GM21381 (cell line): ENCODE results near the gene TSPAN4.

Experiments used
- ATAC-seq: cut with Tn5 transposase; IDR thresholded peaks from one replicate; pipeline ENCODE4 v1.9.1; 2021; ENCODE audit warnings: mild to moderate bottlenecking, moderate library complexity; ENCODE audit not compliant: unreplicated experiment

TSPAN4 gene

GRCh38 chr11:863023-863909 is 20.6 kb downstream of the TSPAN4 start:
- ATAC-seq = no peak

DNA sequence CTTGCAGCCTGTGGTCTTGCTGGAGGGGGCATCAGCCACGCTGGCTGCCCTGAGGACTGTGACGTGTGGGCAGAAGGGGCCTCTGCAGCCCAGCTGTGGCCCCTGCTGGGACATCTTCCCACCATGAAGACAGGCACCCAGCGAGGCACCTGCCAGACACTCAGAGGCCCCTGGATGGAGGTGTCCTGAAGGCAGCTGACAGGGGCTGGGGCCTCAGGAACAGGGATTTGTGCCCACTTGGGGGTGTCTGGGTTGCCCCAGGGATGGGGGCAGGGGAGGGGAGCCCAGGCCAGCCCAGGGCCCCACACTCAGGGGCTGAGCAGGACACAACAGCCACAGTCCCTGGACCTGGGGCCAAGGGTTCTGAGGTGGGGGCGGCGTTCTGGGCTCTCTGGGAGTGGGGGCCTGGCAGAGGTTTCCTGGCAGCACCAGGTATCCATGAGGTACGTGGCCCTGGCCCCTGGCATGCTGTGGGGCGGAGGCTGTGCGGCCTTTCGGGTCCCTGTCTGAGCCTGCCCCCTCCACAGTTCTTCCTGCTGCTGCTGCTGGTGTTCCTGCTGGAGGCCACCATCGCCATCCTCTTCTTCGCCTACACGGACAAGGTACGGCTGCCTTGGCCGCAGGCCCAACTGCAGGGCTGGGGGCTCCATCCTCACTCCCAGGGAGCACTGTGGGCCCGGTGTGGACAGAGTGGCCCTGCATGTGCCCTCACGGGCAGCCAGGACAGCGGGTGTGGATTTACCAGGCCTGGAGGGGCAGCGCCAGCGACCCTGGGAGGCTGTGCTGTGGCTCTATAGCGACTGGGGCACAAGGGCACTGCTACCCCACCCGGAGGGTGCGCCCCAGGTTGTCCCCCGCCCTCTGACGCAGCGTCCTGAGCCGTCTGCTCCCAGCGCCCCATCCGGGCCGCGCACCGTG is 21.5 kb downstream of the TSPAN4 start:
- ATAC-seq = no peak

DNA sequence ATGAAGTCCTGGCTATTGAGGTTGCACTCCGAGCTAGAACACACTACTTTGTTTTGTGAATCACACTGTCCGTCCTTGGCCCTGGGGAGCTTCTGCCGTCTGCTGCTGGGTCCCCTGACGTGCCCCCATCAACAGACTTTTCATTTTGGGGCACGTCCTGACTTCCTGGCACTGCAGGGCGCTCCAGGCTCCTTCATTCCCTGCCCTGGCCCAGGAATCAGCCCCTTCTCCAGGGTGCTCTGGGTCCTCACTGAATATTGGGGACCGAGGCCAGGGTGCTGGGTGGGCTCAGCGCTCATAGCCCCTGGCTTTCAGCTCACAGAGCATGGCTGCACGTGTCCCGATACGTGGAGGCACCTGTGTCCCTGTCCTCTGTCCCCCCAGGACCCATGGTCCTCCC is 22.2 kb downstream of the TSPAN4 start:
- no peak for ATAC-seq

GRCh38 chr11:865462-866430 is 23.1 kb downstream of the TSPAN4 start:
- no peak for ATAC-seq

- ATAC-seq = no peak
Observed at GRCh38 chr11:866481-866880, 23.8 kb downstream of the TSPAN4 start.

DNA sequence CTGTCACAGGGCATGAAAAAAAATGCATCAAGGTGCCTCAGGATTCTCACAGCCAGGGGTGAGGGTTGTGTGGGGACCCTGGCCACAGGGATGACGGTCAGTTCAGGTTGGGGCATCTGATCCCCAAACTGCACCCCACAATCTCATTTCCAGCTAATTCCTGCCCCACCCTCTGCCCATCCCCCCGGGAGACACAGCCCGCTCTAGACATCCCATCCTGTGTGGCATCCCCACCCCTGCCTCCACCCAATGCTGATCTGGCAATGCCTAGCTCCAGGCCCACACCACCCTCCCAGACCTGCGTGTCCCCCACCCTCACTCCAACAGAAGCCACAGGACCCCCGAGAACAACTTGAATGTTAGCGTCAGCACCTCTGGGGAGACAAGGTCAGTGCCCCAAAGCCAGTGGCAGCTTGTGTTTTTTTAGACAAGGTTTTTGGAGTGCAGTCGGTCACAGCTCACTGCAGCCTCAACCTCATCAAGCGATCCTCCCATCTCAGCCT is 25.3 kb downstream of the TSPAN4 start:
- ATAC-seq = no peak

- ATAC-seq = no peak
Observed at GRCh38 chr11:868394-868793, 25.7 kb downstream of the TSPAN4 start.

DNA sequence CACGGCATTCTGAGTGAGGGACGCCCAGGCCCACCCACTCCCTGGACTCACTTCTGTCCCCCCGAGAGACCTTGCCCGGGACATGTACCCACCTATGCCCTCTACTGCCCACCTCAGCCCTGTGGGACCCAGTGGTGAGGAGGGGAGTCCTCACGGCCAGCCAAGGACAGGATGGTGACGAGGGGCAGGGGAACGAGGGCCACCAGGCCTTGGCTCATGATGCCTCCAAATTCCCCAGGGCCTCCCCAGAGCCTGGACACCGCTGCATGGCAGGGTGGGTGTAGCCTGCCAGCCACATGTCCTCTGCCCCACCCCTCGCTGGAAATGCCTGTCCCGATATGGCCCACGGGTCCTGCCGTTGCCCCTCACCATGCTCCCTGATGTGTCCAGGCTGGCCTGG is 26.1 kb downstream of the TSPAN4 start:
- ATAC-seq = no peak

DNA sequence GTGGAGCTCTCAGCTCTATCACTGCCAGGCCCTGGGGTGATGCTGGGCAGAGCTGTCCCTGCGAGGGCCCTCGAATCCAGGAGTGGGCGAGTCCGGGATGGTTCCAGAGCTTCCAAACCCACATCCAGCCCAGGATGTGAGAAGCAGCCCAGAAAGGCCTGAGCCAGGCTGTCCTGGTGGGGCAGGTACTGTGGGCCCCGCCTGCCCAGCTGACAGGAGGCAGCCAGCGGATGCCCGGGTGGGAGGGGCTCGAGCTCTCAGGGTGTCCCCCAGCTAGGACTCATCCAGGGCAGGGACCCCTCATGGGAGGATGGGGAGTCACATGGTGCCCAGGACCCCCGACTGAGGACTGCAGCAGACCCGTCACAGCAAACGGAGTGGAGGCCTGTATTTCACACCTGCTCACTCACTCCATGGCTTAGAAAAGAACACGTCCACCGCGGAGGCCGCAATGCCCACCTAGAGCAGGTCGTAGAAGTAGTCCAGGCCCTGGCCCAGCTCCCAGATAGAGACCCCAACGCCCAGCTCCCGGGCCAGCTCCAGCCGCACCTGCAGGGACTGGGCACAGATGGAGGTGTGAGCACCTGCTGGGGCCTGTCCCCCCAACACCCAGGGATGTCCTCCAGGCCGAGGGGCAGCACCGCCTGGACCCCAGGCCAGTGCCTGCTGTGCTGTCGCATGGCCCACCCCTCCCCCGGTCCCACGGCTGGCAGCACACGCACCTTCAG is 26.9 kb downstream of the TSPAN4 start:
- ATAC-seq = no peak

GRCh38 chr11:870127-870413 is 27.4 kb downstream of the TSPAN4 start:
- ATAC-seq = no peak

DNA sequence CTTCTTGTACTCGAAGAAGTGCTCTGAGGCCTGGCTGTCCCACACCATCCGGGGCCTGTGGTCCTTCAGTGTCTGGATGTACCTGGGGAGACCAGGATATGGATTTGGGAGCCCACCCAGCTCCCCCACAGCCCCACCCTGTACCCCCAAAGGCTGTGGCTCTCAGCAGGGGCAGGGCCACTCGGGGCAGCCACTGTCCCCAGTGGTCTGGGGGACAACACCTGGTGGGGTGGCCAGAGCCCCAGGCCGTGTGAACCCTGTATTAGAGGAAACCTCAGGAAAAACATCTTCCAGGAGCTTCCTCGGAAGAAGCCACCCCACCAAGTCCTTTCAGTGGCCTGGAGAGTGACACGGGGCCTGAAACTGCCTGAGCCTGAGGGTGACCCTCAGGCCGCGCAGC is 27.8 kb downstream of the TSPAN4 start:
- no peak for ATAC-seq

GRCh38 chr11:871472-871871 is 28.8 kb downstream of the TSPAN4 start:
- no peak for ATAC-seq

- no peak for ATAC-seq
Observed at GRCh38 chr11:872799-873198, 30.1 kb downstream of the TSPAN4 start.

DNA sequence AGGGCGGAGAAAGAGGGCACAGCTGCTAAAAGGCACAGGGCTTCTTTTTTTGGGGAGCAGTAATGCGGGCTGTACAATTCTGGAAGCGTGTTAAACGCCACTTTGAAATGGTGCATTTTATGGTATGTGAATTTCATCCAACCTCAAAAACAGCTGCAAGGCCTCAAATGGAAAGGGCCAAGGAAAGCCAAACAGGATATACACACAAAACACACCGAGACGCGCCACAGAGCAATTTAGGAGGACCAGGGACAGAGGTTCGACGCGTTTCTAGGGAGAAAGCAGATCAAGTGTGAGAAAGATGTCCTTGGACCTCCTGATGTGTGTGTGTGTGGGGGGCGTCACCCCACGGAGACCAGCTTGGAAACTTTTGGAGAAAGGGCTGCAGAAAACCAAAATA is 31.1 kb downstream of the TSPAN4 start:
- no peak for ATAC-seq

GRCh38 chr11:875203-875602 is 32.6 kb downstream of the TSPAN4 start:
- no peak for ATAC-seq

GRCh38 chr11:875769-876301 is 33.2 kb downstream of the TSPAN4 start:
- no peak for ATAC-seq

- ATAC-seq = no peak
Observed at GRCh38 chr11:876545-876944, 33.9 kb downstream of the TSPAN4 start.

- no peak for ATAC-seq
Observed at GRCh38 chr11:877565-877964, 34.9 kb downstream of the TSPAN4 start.

DNA sequence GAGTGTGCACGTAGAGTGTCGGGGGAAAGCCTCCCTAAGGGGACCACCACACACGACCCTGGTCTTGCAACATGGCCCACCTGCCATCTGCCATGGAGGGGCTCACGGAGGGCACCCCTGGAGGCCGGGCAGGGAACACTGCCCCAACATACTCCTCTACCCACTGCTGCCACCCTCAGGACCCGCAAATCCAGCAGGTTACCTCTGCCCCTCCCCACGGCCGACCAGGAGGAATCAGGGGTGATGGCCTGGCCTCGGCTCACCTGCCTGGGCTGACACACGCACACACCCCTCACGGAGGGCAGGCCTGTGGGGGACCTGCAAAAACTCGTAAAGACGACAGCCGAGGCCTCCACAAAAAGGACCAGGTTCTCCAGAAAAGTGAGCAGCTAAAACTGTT is 37.8 kb downstream of the TSPAN4 start:
- ATAC-seq = no peak

GRCh38 chr11:882596-882995 is 39.9 kb downstream of the TSPAN4 start:
- ATAC-seq = no peak
